AG04450 (cell line): Measurements from ENCODE around the gene LMF2. TPM values are rescaled to one million over a fixed set of nuclear protein-coding genes. Genes with fewer than 3 reads are reported as not detected.

ENCODE experiments used
- CTCF ChIA-PET: fragments of 300-600, 350-600 bp; formaldehyde crosslinking; extraction: SDS; loops from one replicate; lab custom pipeline; 2022; ENCODE audit warnings: antibody characterized with exemption, inconsistent platforms; lab: Charles Lee
- POLR2A ChIA-PET: fragments of 350-600 bp; formaldehyde crosslinking; extraction: SDS; loops from one replicate; lab custom pipeline; 2021; ENCODE audit warnings: antibody characterized with exemption, inconsistent platforms; lab: Yijun Ruan, JAX
- DNase-seq: peaks from one replicate; pipeline ENCODE4 v3.0.0-alpha.2; 2011; ENCODE audit warnings: low read depth, low spot score
- H3K27ac ChIP-seq: one replicate; pipeline ENCODE4 v1.5.1; 2012; ENCODE audit warnings: low read depth, low read length, control low read depth
- H3K27me3 ChIP-seq: one replicate; pipeline ENCODE4 v1.6.0; 2012; ENCODE audit warnings: low read length; ENCODE audit not compliant: control insufficient read depth, insufficient read depth
- H3K4me3 ChIP-seq: 2 replicates; pipeline ENCODE4 v1.5.1; 2011; ENCODE audit warnings: mild to moderate bottlenecking, low read depth, low read length, control low read depth
- H3K9me3 ChIP-seq: 2 replicates; pipeline ENCODE4 v1.5.1; 2012; ENCODE audit warnings: low read length; ENCODE audit not compliant: control insufficient read depth, insufficient read depth
- polyA plus RNA-seq: library from polyadenylated mRNA; depleted of rRNA; stranded (reverse); fragments of >200 nt; gene quantifications from 2 replicates; pipeline ENCODE4 v1.2.3, GENCODE V29; 2011
- TF ChIP-seq, protein P1 (sequence below): IDR thresholded peaks from 2 replicates; pipeline ENCODE4 v1.5.1; 2011; ENCODE audit warnings: low read depth, low read length, control low read depth, inconsistent platforms

LMF2 gene
- polyA plus RNA-seq, 1 experiment: 25.7 TPM

GRCh38 chr22:50483106-50483505 is 24.4 kb downstream of the LMF2 start:
- H3K27me3 ChIP-seq: peaks cover 24% of the 10 kb centered on the region
- ChIA-PET POLR2A (no interaction called here), CTCF (interaction anchor here (1.2 to 1.4 kb wide), 2 partner anchors 15 to 80 kb away, joined by 3 read pairs; partner anchors contain the start of gene SYCE3)
- H3K9me3 ChIP-seq: peaks cover 4% of the 10 kb centered on the region; the same call in 1 of the 2 replicates
- TF ChIP-seq, protein P1, sequence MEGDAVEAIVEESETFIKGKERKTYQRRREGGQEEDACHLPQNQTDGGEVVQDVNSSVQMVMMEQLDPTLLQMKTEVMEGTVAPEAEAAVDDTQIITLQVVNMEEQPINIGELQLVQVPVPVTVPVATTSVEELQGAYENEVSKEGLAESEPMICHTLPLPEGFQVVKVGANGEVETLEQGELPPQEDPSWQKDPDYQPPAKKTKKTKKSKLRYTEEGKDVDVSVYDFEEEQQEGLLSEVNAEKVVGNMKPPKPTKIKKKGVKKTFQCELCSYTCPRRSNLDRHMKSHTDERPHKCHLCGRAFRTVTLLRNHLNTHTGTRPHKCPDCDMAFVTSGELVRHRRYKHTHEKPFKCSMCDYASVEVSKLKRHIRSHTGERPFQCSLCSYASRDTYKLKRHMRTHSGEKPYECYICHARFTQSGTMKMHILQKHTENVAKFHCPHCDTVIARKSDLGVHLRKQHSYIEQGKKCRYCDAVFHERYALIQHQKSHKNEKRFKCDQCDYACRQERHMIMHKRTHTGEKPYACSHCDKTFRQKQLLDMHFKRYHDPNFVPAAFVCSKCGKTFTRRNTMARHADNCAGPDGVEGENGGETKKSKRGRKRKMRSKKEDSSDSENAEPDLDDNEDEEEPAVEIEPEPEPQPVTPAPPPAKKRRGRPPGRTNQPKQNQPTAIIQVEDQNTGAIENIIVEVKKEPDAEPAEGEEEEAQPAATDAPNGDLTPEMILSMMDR: no peak
- no peak overlapping the region for H3K27ac ChIP-seq
- peak overlapping the region; percentile 27 for H3K4me3 ChIP-seq
- no peak for DNase-seq

DNA sequence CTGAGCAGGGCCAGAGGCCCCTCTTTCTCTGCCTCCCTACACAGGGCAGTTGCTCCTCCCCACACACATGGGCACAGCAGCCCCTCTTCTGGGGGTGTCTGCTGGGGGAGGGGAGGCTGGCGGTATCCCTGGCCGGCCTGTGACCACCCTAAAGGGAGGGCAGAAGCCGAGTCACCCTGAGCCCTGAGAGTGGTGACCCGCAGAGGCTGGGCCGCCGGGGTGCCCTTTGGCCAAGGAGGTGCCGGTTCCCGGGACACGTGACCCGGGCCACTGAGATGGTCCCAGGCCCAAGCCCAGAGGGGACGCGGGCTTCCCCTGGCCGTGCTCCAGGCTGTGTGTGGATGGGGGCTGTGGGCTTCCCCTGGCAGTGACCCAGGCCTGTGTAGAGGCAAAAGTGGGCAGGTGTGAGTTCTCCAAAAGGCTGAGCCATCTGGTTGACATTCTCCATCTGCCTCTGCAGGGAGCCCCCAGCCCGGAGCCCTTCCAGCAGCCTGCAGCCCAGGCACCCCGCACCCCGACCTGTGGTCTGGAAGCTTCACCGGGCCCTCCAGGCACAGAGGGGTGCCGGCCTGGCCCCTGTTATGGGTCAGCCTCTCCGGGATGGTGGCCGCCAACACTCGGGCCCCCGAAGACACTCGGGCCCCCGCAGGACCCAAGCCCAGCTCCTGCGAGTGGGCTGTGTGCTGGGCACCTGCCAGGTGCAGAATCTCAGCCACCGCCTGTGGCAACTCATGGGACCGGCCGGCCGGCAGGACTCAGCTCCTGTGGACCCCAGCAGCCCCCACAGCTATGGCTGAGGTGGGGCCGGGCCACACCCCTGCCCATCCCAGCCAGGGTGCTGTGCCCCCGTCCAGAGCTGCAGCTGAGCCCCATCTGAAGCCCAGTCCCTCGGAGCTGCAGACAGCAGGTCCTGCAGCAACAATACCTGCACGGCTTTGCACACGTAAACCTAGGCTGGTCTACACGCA is 25.1 kb downstream of the LMF2 start:
- POLR2A ChIA-PET: no interaction called here

GRCh38 chr22:50481440-50482106 is 25.9 kb downstream of the LMF2 start, which contains the start of gene ADM2:
Gene ADM2 (plus strand): TSS chr22:50481543. CDS start chr22:50481848, 305 bp downstream.
- ChIA-PET POLR2A (no interaction called here), CTCF (no interaction called here)
- TF ChIP-seq, protein P1: no peak
- peak within 1 kb of the TSS; percentile 69 for H3K4me3 ChIP-seq
- H3K9me3 ChIP-seq: peaks cover 4% of the 10 kb centered on the region; the same call in 1 of the 2 replicates
- DNase-seq: no peak
- no peak within 1 kb of the TSS for H3K27ac ChIP-seq
- H3K27me3 ChIP-seq: peaks cover 24% of the 10 kb centered on the region

More for the DNA sequence above, 25.1 kb downstream of the LMF2 start:
- CTCF ChIA-PET: interaction anchor here (1.2 to 1.4 kb wide), 2 partner anchors 16 to 81 kb away, joined by 3 read pairs; partner anchors contain the start of gene SYCE3
- Histone ChIP-seq H3K27me3 (peaks cover 24% of the 10 kb centered on the region), H3K9me3 (peaks cover 4% of the 10 kb centered on the region; the same call in 1 of the 2 replicates), H3K27ac (no peak overlapping the region), H3K4me3 (peak overlapping the region; percentile 69)
- no peak for DNase-seq
- TF ChIP-seq, protein P1: no peak

DNA sequence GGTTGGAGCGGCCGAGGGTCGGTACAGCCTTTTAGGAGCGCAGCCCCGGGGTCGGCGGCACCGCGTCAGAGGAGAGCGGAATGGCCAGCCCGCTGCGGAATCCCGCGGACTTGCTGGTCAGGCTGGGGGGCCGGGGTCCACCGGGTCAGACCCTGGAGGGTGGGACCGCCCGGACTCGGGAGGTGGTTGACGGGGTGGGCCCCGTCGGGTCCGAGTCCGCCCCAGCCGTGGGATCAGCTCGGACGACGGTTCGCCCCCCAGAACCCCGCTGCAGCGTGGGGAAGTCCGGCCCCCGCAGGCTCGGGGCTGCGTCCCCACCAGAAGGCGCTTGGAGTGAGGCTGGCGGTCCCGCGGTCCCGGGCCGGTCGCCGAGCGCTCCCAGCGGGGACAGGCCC is 26.5 kb downstream of the LMF2 start:
- H3K4me3 ChIP-seq: peak overlapping the region; percentile 69
- TF ChIP-seq, protein P1: no peak
- DNase-seq: no peak
- H3K27me3 ChIP-seq: peaks cover 24% of the 10 kb centered on the region
- H3K27ac ChIP-seq: no peak overlapping the region
- CTCF ChIA-PET: no interaction called here
- POLR2A ChIA-PET: no interaction called here
- peaks cover 4% of the 10 kb centered on the region; the same call in 1 of the 2 replicates for H3K9me3 ChIP-seq
